Measurements from ENCODE around the gene COPS3. TPM values are rescaled to one million over a fixed set of nuclear protein-coding genes. Genes with fewer than 3 reads are reported as not detected.

Gene COPS3
- total RNA-seq, 1 experiment from 2014 or later: 182 TPM

DNA sequence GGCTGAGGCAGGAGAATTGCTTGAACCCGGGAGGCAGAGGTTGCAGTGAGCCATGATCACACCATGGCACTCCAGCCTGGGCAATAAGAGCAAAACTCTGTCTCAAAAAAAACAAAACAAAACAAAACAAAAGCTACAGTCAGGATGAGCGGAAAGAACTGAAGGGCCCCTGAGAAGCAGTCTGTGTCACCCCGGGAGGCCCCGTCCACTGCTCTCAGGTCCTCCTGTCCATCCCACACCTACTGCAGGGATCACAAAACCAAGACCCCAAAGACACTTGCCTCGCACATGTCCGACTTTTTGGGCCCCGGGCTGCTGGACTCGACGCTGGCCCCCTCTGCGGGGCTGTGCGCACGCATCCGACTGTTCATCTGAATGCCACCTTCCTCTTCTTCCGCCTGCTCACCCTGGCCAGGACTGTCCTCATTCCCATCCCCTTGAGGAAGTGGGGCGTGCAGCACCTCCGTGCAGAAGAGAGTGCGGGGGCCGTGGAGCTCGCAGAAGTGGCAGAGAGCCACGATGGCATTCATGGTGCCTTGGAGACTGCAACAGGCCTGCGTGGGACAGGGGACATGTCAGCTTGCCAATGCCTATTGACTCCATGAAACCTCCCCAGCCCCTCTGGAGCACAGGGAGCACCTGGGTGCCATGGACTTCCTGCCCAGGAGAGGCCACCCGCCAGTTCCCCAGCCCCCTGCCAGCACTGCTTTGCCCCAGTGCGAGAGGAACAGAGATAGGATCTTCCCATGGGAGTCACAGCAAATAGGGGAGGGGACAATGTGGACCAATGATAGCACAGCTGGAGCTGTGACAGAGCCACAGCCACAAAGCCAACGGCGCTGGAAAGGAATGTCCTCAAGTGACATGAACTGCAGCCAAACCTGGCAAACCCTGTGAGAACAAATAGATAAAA is 53.2 kb downstream of the COPS3 start:
- no peaks in the 10 kb centered on the region for H3K27me3 ChIP-seq (replicated peaks)

GRCh38 chr17:17226451-17227265 is 54.4 kb downstream of the COPS3 start:
- Histone ChIP-seq H3K9me3 (replicated peaks) (no peaks in the 10 kb centered on the region), H3K4me3 (no peak overlapping the region), H3K27ac (no peak overlapping the region), H3K4me1 (replicated peaks) (no peaks in the 10 kb centered on the region), H3K36me3 (peaks cover 92% of the 10 kb centered on the region), H3K27me3 (replicated peaks) (no peaks in the 10 kb centered on the region)
- DNase-seq (ENCODE audit: low read depth in 1 of 2, low spot score in 2 of 2): no peak

More for the DNA sequence above, 53.2 kb downstream of the COPS3 start:
- Histone ChIP-seq H3K4me3 (no peak overlapping the region), H3K27ac (no peak overlapping the region), H3K36me3 (peaks cover 90% of the 10 kb centered on the region), H3K9me3 (replicated peaks) (no peaks in the 10 kb centered on the region), H3K4me1 (replicated peaks) (no peaks in the 10 kb centered on the region)
- no peak for DNase-seq (ENCODE audit: low read depth in 1 of 2, low spot score in 2 of 2)

DNA sequence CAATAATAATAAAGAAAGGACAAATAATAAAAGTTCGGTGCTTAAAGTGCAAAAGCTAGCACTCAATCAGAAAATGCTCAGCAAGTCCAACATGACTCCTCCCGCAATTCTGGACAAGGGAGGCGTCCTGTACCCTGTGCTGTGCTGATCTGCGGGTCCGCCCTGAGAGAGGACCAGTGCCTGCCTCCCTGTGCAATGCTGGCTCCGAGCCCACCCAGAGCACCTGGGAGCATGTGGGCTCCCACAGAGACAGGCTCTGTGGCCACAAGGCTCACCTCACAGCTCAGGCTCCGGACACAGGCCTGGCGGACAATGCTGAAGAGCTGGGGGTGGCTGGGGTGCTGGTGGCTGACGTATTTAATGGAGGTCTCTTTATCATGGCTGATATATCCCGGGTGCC is 55.1 kb downstream of the COPS3 start:
- peaks cover 93% of the 10 kb centered on the region for H3K36me3 ChIP-seq
- H3K27me3 ChIP-seq (replicated peaks): no peaks in the 10 kb centered on the region
- H3K27ac ChIP-seq: no peak overlapping the region
- no peak for DNase-seq (ENCODE audit: low read depth in 1 of 2, low spot score in 2 of 2)
- H3K4me1 ChIP-seq (replicated peaks): no peaks in the 10 kb centered on the region
- no peaks in the 10 kb centered on the region for H3K9me3 ChIP-seq (replicated peaks)
- no peak overlapping the region for H3K4me3 ChIP-seq

GRCh38 chr17:17224137-17224536 is 56.9 kb downstream of the COPS3 start:
- no peaks in the 10 kb centered on the region for H3K27me3 ChIP-seq (replicated peaks)
- H3K4me1 ChIP-seq (replicated peaks): no peaks in the 10 kb centered on the region
- no peaks in the 10 kb centered on the region for H3K9me3 ChIP-seq (replicated peaks)
- DNase-seq (ENCODE audit: low read depth in 1 of 2, low spot score in 2 of 2): no peak
- no peak overlapping the region for H3K4me3 ChIP-seq
- H3K36me3 ChIP-seq: peaks cover 92% of the 10 kb centered on the region
- no peak overlapping the region for H3K27ac ChIP-seq

GRCh38 chr17:17223736-17224135 is 57.3 kb downstream of the COPS3 start:
- peaks cover 90% of the 10 kb centered on the region for H3K36me3 ChIP-seq
- H3K9me3 ChIP-seq (replicated peaks): no peaks in the 10 kb centered on the region
- H3K27me3 ChIP-seq (replicated peaks): no peaks in the 10 kb centered on the region
- no peak for DNase-seq (ENCODE audit: low read depth in 1 of 2, low spot score in 2 of 2)
- no peak overlapping the region for H3K27ac ChIP-seq
- no peaks in the 10 kb centered on the region for H3K4me1 ChIP-seq (replicated peaks)
- no peak overlapping the region for H3K4me3 ChIP-seq

DNA sequence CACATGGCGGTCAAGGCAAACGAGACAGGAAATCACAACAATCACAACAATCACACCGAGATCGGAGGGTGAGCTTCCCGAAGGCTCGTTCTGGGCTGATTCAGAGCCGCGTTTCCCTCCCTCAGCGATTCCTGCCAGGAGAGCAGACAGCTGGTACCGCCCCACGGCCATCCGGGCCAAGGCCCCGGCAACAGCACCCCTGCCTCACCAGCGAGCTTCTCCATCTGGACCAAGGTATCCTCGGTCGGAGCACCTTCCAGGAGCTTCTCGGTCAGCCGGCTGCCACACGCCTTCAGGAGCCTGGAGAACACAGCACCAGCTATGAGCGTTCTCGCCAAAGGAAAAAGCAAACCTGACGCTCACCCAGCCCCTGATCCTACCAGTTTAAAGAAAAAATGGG is 59.7 kb downstream of the COPS3 start:
- no peak for DNase-seq (ENCODE audit: low read depth in 1 of 2, low spot score in 2 of 2)
- H3K9me3 ChIP-seq (replicated peaks): no peaks in the 10 kb centered on the region
- no peaks in the 10 kb centered on the region for H3K4me1 ChIP-seq (replicated peaks)
- H3K36me3 ChIP-seq: peaks cover 88% of the 10 kb centered on the region
- H3K4me3 ChIP-seq: no peak overlapping the region
- no peak overlapping the region for H3K27ac ChIP-seq
- no peaks in the 10 kb centered on the region for H3K27me3 ChIP-seq (replicated peaks)

- no peaks in the 10 kb centered on the region for H3K9me3 ChIP-seq (replicated peaks)
- no peak overlapping the region for H3K4me3 ChIP-seq
- no peaks in the 10 kb centered on the region for H3K27me3 ChIP-seq (replicated peaks)
- H3K27ac ChIP-seq: no peak overlapping the region
- no peaks in the 10 kb centered on the region for H3K4me1 ChIP-seq (replicated peaks)
- H3K36me3 ChIP-seq: peaks cover 88% of the 10 kb centered on the region
- no peak for DNase-seq (ENCODE audit: low read depth in 1 of 2, low spot score in 2 of 2)
Measured at GRCh38 chr17:17220529-17220928, 60.5 kb downstream of the COPS3 start.

DNA sequence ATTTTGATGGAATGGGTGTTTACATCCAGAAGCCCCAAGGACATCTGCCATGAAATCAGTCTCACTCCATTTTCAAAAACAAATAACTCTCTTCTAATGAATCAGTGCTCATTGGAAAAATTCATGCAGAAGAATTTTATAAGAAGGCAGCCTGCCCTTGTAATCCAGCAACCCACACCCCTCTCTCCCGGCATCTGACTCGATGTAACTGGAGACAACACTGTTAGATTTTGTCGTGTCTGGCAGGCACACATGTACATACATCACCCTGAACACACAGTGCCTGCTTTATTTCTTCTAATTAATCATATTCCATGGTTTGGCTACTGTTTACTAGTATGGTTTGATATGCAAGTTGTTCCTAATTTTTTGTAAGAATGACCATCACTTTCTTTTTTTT is 63.1 kb downstream of the COPS3 start:
- no peaks in the 10 kb centered on the region for H3K27me3 ChIP-seq (replicated peaks)
- no peaks in the 10 kb centered on the region for H3K9me3 ChIP-seq (replicated peaks)
- H3K27ac ChIP-seq: no peak overlapping the region
- H3K36me3 ChIP-seq: peaks cover 83% of the 10 kb centered on the region
- no peak for DNase-seq (ENCODE audit: low read depth in 1 of 2, low spot score in 2 of 2)
- H3K4me3 ChIP-seq: no peak overlapping the region
- no peaks in the 10 kb centered on the region for H3K4me1 ChIP-seq (replicated peaks)

DNA sequence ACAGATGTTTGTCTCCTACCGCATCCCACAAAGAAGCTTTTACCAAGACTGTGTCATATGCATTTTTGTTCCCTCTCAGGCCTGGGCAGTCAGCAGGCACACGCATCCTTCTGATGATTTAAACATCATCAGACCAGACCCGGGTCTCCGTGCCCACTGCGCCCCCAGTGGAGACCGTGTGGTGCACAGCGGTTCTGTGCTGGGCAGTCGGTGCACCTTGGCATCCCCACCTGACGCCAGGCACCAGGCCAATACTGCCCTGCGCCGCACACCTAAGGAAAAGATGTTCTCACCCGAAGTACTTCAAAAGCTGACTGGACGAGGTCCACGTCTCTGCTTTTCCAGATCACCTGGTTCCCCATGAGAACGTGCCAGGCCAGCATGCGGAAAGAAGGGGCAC is 64.3 kb downstream of the COPS3 start:
- no peak for DNase-seq (ENCODE audit: low read depth in 1 of 2, low spot score in 2 of 2)
- Histone ChIP-seq H3K27ac (no peak overlapping the region), H3K36me3 (peaks cover 80% of the 10 kb centered on the region), H3K27me3 (replicated peaks) (no peaks in the 10 kb centered on the region), H3K4me3 (no peak overlapping the region), H3K9me3 (replicated peaks) (no peaks in the 10 kb centered on the region), H3K4me1 (replicated peaks) (no peaks in the 10 kb centered on the region)

- peaks cover 80% of the 10 kb centered on the region for H3K36me3 ChIP-seq
- no peak for DNase-seq (ENCODE audit: low read depth in 1 of 2, low spot score in 2 of 2)
- H3K4me3 ChIP-seq: no peak overlapping the region
- no peaks in the 10 kb centered on the region for H3K4me1 ChIP-seq (replicated peaks)
- no peaks in the 10 kb centered on the region for H3K27me3 ChIP-seq (replicated peaks)
- no peak overlapping the region for H3K27ac ChIP-seq
- no peaks in the 10 kb centered on the region for H3K9me3 ChIP-seq (replicated peaks)
Measured at GRCh38 chr17:17216236-17216635, 64.8 kb downstream of the COPS3 start.

DNA sequence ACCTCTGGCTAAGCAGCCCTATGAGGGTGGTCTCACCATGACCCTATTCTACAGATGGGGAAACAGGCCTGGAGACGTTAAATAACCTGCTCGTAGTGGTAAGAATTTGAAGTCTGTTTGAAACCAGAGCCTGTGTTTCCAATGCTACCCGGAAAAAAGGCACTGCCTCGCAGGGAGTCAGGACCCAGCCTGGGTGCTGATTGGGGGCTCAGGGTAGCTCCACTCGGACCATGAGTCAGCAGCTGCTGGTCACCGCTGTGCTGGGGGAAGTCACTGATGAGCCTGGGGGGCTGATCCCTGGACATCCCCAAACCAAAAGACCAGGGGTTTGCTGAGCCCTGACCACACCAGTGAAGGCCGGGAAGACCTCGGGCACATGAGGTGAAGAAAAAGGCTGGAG is 65.5 kb downstream of the COPS3 start:
- H3K9me3 ChIP-seq (replicated peaks): no peaks in the 10 kb centered on the region
- peaks cover 75% of the 10 kb centered on the region for H3K36me3 ChIP-seq

DNA sequence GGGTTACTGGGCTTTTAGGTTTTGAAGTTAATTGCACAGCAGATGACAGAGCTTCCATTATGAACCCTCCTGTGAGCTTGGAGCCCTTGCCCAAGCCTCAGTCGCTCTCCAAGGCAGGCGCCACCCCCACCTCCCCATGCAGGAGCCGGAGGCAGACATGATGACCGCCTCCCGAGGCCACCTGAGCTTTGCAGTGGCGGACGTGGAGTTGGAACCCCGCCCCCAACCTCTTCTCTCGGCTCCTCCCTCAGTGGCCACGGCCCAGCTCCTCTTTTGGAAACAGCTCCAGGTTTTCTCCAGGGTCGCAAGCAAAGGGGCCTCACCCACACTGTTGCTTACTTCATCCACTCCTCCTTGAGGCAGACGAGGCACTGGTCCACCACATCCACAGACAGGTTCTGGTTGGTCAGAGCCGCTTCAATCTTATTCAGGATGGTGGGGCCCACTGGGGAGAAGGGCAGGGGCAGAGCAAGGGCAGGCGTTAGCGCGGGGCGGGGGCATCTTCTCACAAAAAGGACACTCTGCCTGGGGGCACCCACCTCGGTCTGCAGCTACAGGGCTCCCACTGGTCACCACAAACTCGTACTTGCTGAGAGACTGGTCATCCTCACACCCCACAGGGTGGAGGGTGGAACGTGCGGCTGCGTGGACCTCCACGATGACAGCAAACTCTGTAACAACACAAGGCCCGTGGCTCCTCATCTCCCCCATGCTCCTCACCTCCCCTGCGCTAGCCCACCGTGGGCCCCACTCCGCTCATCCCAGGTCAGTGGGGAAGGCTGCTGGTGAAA is 66.2 kb downstream of the COPS3 start:
- Histone ChIP-seq H3K27ac (no peak overlapping the region), H3K27me3 (replicated peaks) (no peaks in the 10 kb centered on the region), H3K36me3 (peaks cover 69% of the 10 kb centered on the region), H3K4me1 (replicated peaks) (no peaks in the 10 kb centered on the region), H3K9me3 (replicated peaks) (no peaks in the 10 kb centered on the region), H3K4me3 (no peak overlapping the region)
- DNase-seq (ENCODE audit: low read depth in 1 of 2, low spot score in 2 of 2): no peak

More for the DNA sequence above, 65.5 kb downstream of the COPS3 start:
- Histone ChIP-seq H3K4me3 (no peak overlapping the region), H3K27ac (no peak overlapping the region), H3K27me3 (replicated peaks) (no peaks in the 10 kb centered on the region), H3K4me1 (replicated peaks) (no peaks in the 10 kb centered on the region)
- DNase-seq (ENCODE audit: low read depth in 1 of 2, low spot score in 2 of 2): no peak

DNA sequence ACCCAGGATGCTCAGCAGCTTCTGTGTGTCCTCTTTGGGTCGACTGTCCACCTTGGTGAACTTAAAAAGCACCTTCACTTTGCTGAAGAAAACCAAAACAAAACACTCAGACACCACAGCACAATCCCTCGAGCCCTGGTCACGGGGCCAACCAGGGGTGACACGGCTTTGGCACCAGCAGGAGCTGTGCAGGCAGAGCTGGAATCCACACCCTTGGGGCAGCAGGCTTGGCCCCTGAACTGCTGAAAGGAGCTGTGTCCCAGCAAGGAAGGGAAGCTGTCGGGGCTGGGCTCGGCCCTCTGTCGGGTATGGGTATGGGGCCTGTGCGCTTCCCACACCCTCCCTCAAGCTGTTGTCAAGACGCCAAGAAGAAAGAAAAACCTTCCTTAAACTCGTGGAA is 67.3 kb downstream of the COPS3 start:
- Histone ChIP-seq H3K36me3 (peaks cover 65% of the 10 kb centered on the region), H3K27ac (no peak overlapping the region), H3K9me3 (replicated peaks) (no peaks in the 10 kb centered on the region), H3K4me3 (no peak overlapping the region), H3K27me3 (replicated peaks) (no peaks in the 10 kb centered on the region), H3K4me1 (replicated peaks) (no peaks in the 10 kb centered on the region)
- DNase-seq (ENCODE audit: low read depth in 1 of 2, low spot score in 2 of 2): no peak

All from SJSA1 (cell line).